Dermis microvascular lymphatic vessel endothelial cell (primary cell): ENCODE measurements around the gene CDC42BPA. TPM values are rescaled to one million over a fixed set of nuclear protein-coding genes. Genes with fewer than 3 reads are reported as not detected.

Experiments
- DNase-seq, 2 donors: peaks; one replicate each; pipeline versions ENCODE4 v3.0.0 to v3.0.0-alpha.2; 2010; ENCODE audit warnings: low read depth in 2 of 2
- total RNA-seq: library from RNA; depleted of rRNA; stranded (reverse); fragments of >200 nt; gene quantifications from 2 replicates; pipeline ENCODE4 v1.2.1, GENCODE V29; 2014

CDC42BPA gene
- total RNA-seq, 1 donor from 2014 or later, result 53.0 TPM

DNA sequence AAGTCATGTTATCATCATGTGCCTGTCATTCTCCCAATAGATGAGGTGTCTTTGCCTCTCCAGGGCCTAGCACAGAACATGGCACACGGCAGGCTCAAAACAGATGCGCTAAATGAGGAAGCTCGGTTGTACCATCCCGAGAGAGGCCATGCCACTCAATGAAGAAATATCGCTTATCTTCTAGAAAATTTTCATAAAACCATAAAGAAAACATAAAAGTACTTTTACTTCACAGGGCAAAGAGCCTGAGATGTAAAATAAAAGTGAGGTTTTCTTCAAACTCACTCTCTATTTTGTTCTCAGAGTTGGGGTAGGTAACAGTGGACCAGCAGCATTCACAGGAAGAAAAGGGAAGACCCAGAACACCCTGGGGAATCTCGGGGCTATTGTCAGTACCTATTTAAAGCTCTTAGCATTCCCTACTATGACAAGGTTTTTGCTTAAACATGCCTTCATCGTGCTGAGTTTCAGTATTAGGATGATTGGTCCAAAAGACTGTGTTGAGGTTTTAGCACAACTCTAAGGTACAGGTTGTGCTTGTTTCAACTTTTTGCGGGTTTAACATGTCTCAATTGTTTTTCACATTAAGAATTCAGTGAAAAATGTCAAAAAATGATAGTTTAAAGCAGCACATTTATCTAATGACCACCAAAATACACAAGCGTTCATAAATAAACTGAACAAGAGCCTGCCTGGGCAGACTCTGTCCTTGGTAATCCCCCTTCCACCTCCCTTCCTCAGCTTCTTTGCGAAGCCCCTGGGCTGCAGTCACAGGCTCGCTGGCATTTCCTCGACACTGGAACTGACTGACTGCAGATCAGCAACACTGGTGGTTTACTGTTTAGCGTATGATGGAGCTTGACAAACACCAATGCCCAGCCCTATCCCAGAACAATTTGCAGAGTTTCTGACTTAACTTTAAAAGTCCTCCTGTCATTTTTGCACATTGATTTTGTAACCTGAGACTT lies 322.6 kb downstream of the CDC42BPA start:
- no peak for DNase-seq

DNA sequence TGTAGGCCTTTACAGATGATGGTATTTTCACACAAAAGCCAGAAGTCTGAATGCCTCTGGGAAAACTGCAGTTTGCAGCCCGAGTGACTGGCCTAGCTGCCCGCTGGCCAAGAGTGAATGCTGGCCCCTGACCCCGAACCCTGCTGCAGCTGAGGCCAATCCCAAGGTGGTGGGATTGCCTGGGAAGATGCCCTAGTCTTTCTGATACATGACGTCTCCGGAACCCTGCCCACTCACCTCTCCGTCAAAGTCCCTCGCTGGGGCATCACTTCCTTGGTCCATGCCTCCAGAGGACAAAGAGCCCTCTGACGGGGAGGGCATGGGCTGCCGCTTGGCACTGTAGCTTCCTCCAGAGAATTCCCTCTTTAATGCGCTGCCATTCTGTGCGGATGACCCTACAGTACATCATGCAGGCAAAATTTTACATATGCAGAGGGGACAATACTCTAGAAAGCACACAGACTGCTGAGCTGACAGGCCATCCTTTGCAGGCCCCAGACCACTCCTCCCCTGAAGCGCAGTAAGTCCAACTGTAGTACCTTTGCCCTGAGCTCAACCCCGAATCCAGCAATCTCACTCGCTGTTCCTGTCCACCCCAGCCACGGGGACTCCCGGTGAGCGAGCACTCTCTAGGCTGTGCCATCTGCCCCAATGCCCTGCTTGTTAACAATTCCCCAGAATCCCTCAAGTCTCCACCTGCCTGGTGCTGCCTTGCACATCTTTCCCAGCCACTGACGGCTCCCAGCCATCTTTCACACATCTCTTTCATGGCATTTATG lies 323.5 kb downstream of the CDC42BPA start:
- no peak for DNase-seq

DNA sequence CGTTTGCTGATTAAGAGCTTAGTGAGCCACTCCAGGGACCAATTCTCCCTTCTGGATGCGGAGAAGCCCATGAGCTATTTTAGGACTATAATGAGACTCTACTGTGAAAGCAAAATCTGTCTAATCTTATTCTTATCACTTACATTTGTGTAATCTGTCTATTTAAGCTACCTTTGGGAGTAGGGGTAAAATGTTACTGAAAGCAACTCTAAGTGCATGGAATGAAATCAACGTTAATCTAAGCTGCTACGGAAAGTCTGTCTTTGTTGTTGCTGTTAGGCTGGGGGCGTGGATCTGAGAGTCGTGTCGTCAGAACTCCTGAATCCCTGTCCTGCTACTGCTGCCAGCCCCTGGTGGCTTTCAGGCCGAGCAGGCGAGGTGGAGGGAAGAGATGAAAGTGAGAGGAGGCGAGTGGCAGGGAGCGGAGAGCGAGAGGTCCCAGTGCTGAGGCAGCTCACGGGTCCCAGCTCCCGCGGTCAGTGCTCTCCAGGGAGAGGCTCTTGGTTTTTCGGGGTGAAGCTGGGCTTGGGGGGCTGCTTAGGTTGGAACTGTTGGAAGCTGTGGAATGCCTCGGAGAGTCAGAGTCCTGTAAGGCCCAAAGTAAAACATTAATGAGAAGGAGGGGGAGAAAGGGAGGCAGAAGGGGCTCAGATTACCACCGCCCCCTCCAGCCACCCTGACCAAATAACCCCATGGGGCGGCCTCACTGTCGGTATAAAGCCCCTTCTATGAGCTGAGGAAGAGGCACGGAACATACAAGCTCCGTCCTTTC lies 324.3 kb downstream of the CDC42BPA start:
- DNase-seq, result no peak

DNA sequence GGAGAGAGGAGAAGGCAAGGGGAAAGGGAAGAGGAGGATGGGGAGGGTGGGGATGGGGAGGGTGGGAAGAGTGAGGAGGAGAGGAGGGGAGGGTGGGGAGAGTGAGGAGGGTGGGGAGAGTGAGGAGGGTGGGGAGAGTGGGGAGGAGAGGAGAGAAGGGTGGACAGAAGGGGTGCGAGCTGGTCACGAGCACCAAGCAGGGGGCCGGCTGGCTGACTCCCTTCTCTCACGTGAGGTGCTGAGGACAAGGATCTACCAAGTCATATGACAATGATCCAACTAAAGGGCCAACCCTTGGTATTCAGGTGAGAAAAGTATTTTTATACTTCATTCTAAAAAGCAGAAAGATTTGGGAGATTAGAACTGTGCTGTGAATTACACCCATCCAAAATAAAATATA lies 326.4 kb downstream of the CDC42BPA start:
- no peak for DNase-seq

DNA sequence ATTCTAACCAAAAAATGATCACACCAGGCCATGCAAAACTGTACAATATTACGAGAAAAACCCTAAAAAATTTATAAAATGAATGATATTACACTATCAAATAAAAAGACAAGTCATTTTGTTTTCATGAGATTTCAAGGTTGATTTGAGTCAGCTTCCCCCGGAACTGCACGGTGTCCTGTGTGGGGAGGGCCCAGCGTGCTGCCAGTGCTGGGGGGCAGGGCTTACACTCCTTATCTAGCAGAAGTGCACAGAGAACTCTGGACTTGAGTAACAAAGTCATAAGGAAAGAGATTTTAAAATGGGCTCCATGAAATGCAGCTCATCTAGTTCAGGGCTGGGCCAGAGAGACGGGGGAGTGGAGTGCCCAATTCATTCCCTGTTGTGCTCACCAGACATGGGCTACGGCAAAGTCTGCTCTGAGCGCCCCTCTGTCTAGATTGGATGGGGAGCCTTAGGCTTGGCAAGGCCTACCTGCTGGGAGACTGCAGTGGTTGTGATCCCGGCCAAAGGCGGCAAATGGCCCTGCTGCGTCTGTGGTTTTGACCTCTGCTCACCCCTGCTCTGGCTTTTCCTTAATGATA lies 328.1 kb downstream of the CDC42BPA start:
- DNase-seq, result peak; percentile 7 to 81

DNA sequence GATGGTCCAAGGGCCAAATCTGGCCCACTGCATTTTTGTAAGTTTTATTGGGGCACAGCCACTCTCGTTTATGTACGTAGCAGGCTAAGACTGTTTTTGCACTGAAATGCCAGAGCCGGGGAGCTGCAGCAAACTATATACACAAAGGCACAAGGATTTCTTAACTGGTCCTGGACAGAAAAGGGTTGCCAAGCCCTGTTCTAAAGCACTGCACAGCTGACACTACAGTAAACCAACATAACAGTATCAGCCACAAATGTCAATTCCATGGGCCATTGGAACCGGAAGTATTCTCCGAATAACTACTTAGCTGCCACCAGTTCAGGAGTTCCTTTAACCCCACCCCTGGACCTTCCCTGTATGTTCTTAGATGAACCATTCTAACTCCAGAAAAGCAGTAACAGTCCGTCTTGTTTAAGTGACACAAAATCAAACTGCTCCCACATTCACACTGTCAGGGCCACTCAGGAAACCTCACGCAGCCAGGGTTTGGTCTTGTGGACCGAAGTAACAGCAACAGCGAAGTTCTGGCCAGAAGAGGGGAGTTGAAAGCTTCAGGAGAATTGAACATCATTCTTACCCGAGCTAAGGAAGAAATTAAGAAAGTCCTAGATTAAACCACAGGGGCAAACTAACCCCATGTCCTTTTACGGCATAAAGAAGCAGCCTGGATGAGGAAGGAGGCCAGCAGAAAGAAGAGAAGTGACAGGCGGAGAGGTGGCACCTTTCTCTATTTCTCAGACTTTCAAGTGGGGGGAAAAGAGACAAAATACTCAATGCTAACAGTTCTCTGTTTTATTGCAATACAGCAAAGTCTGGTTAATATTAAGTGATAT lies 329.0 kb downstream of the CDC42BPA start:
- DNase-seq, result no peak

DNA sequence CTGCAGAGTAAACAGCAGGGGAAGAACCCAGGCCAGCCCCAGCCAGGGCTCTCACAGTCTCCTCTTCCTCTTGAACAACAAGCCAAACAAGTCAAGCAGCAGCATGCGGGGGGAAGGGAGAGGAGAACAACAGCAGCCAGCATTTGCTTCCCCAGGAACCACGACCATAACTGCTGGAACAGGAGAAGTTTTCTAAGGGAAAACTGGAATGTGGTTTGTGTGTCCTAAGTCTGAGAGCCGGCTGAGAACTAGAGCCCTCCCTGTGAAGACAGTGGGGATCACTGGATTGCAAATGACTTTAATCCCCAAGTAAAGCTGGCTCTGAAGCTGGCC lies 330.0 kb downstream of the CDC42BPA start:
- no peak for DNase-seq

DNA sequence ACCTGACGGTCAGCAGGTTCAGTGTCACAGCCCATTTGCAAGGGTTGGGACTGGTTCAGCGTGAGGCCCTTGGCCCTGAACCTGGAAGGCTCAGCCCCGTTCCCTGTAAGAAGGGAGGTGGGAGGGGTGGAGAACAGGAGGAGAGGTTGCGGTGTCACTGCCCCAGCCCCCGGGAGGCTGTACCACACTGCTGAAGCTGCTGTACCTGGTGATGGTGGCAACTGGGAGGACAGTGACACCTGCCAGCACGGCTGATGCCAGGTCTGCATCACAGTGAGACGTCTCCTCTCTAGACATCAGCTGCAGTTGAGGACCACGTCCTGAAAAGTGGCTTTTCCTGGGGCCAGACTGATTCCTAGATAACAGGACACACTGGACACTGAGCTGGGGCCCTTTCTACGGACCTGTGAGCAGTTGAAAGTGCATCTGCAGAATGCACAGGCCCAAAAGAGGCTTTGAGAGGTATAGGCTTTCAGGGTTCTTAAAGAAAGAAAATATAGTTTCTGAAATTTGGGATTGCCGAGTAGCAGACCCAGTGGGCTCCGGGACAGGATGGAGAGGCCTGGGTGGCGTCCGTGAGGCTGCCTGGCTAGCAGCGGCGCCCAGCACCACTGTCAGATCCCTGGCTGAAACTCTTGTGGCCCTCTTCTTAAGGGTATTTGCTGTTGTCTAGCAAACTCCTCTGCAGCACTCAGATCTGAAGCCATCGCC lies 330.5 kb downstream of the CDC42BPA start:
- no peak for DNase-seq

DNA sequence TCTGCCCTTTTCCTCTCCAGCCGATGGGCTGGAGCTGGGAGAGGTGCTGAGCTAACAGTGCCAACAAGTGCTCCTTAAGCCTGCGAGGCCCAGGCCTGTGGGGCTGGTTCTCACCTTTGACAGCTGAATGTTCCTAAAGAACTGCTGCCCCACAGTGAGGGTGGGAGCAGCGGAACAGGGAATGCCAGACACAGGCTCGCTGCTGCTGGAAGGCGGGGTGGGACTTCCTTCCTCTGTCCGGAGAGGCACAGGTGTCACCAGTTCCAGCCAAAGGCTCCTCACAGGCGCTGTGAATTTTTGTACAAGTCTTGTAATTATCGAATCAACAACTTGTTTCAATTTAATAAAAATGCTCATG lies 331.1 kb downstream of the CDC42BPA start:
- DNase-seq, result no peak

DNA sequence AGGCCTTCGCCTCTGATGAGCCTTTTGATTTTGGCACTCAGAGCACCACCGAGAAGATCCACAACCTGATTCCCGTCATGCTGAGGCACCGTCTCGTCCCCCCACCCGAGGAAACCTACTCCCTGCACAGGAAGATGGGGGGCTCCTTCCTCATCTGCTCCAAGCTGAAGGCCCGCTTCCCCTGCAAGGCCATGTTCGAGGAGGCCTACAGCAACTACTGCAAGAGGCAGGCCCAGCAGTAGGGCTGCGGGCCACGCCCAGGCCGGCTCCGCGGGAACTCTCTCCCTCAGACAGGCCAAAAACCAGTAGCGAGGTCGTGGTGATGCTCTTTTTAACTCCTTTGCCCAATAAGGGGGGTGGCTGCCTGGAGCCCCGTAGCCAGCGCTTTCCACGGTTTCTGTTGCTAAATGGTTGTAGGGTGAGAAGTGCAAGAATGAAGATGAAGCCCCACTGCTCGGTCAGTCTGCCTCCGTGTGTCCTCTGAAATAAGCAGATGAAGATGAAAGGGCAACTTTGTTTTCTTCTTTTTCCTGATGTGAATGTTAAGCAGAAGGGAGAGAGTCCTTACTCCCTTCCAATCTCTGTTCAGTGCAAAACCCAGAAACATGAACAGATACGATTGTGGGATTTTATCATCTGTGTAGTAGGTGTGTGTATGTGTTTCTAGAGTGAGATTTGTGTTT lies 331.7 kb downstream of the CDC42BPA start:
- no peak for DNase-seq

DNA sequence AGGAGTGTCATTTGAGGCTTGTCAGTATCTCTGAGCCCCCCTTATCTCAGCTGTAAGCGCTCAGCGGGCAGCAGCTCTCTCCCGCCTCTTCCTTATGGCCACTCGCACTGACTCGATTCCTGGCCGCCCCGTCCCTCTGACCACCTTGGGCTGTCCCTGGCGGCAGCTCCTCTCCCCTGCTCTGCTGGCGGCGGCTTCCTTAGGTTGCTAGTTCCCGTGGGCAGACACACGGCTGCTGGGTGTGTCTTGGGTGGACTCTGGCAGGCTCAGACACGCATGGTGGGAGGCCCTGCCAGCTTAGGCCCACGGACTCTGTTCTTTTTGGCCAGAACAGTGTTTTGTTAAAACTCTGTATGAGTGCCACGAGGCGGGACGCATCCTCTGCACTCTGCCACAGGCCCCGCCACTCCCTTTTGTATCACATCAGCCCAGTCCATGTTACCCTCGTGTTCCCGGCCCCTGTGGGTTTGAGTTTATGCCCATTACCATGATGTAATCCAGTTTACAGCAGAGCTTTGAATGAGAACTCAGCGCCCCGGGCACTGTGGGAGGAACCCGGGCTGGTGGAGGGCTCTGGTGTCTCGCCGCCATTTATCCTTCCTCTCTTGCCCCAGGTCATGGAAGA lies 332.3 kb downstream of the CDC42BPA start:
- no peak for DNase-seq

DNA sequence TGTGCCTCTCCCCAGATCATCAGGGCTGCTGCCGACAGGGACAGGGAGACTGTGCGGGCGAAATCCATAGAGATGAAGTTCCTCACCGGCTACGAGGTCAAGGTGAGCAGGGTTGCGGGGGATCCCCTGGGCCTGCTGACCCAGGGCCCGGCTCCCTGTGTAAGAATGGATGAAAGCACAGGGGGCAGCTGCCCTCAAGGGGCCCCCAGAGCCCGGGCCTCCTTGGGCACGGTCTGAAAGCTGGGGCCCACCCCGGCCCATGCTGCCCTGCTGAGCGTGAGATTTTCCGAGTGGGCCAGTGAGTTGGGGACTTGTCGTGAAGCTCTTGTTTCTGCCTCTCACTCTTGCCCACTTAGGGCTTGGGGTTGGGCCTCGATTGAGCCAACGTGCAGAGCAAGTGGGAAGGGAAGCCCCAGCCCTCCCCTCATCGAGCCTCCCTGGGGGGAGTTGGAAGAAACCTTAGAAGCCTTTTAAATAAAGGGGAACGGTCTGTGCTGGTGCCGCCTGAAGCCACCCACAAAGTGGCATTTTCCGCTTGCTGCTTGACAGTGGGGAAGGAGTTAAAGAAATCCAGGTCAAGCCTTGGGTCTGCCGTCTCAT lies 333.0 kb downstream of the CDC42BPA start:
- no peak for DNase-seq

DNA sequence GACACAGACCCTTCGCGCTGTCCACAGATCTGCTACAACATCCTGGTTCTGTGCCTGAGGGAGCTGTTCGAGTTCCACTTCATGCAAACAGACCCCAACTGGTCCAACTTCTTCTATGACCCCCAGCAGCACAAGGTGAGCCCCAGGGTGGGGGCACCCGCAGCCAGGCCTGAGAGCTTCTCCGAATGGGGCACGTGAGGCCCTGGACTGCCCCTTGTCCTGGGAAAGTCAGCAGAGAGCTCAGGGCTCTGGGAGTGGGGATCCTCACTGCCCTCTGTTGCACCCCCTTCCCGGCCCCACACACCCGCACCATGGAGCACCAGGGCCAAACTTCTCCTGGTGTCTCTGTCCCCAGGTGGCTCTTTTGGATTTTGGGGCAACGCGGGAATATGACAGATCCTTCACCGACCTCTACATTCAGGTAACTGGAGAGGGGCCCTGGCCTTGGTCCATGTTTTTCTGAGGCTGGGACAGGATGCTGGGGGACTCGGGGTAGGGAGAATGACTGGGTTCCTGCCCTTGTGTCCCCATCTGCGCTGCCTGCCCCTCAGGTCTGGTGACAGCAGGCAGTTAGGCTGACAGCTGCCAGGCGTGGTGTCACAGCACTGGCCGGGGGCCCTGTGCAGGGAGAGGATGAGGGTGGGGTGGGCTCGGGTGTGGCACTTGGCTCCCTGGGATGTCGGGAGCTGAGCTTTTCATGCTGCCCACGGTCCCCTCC lies 333.6 kb downstream of the CDC42BPA start:
- no peak for DNase-seq

DNA sequence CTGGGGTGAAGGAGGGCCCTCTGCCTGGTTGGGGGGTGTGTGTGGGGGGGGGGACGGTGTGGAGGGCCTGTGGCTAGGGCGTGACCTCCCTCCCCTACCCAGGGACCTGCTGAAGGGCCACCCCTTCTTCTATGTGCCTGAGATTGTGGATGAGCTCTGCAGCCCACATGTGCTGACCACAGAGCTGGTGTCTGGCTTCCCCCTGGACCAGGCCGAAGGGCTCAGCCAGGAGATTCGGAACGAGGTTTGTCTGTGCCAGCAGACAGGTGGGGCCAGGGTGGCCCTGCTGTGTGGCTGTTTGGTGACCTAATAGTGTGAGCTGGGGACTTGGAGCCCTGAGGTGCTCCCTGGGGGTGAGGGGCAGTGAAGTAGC lies 334.3 kb downstream of the CDC42BPA start:
- DNase-seq, result no peak

DNA sequence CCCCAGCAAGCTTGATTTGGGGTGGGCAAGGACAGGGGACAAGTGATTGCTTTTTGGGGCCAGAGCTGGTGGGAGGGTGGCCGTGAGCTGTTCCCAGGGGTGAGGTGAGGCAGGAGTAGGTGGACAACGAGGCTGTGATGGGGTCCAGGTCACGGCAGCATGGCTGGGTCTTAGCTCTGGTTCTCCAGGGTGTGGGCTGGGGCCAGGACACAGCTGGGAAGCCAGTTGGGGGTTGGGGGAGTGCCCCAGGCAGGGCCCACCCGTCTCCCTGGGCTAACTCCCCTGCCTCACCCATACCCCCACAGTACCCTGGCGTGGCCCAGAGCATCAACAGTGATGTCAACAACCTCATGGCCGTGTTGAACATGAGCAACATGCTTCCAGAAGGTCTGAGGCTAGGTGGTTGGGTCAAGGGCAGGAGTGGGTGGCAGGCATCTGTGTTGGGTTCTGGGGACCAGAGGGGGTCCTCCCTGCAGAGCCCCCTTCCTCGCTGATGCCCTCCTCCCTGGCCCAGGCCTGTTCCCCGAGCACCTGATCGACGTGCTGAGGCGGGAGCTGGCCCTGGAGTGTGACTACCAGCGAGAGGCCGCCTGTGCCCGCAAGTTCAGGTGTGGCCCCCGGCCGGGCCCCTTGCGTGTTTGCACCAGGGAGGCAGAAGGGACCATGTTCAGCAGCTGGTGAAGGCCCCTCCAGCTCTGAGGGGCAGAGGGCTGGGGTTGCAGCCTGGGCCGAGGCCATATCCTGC lies 334.9 kb downstream of the CDC42BPA start:
- no peak for DNase-seq

DNA sequence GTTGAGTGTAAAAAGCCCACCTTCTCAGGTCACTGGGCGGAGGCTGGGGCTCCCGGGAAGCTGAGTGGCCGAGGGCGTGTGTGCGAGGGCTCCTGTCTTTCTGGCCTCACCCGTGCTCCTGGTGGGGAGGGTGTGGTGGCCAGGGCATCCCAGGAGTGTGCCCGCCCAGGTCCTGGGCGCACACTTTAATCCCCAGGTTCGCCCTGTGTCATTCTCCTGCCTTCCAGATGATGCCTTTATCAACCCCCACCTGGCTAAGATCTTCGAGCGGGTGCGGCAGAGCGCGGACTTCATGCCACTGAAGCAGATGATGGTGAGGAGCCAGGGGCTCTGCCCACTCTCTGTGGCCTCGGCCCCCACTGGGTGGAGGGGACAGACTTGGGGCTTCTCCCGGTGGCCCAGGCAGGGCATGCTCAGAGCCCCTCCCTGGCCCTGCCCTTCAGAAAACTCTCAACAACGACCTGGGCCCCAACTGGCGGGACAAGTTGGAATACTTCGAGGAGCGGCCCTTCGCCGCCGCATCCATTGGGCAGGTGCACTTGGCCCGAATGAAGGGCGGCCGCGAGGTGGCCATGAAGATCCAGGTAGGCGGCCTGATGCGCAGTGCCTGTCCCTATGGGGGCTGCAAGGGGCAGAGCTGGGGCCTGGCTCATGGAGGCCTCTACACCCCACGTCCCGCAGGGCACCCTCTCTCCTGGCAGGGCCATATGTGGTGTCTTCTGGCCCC lies 335.7 kb downstream of the CDC42BPA start:
- no peak for DNase-seq

DNA sequence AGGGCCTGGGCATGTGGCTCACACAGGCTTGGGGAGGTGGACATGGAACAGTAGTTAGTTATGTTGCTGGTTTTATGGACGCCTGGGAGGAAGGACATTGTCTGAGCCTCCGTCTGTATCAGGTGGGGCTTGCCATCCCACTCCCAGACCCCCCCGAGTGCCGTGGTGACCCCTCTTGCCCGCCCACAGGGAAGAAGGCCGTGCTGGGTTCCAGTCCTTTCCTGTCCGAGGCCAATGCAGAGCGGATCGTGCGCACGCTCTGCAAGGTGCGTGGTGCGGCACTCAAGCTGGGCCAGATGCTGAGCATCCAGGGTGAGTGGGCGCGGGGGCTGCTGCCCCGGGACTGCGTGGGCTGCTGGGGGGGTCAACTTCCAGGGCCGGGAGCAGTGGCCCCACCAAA lies 336.5 kb downstream of the CDC42BPA start:
- DNase-seq, result no peak
